ENCODE measurements around the gene CNTN6. TPM values are rescaled to one million over a fixed set of nuclear protein-coding genes. Genes with fewer than 3 reads are reported as not detected.
"Not testable (repeated sequence)": the region's sequence is repeated elsewhere in the genome, so short reads cannot be mapped to it uniquely, and the experiment has no call there.

CNTN6 gene
- total RNA-seq, 1 donor from 2014 or later: 2.2 TPM

DNA sequence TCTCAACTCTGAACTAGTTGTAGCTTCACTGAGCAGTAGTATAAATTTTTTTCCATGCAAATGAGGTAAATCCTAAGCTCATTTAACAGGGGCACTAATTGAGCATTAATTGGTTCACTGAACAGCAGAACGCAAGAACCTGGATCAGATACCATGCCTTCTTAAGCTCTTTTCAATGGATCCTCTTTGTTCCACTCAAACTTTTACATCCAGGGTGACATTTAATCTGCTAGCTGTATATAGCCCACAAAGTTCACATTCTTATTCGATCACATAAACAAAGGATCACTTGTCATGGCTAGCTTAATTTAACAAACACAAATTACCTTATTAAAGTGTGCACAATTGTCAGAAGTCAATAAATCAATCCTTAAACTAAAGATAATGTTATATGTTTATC is 281.6 kb downstream of the CNTN6 start:
- H3K36me3 Mint-ChIP-seq: no peaks in the 10 kb centered on the region
- Histone ChIP-seq H3K9me3 (ENCODE audit: low read depth) (no peaks in the 10 kb centered on the region), H3K79me2 (ENCODE audit: low read depth) (no peaks in the 10 kb centered on the region), H3K4me2 (peak overlapping the region; percentile 22), H3K9ac (no peak overlapping the region), H3K36me3 (no peaks in the 10 kb centered on the region), H3K27ac (no peak overlapping the region), H2AFZ (replicated peaks) (no peak overlapping the region), H4K20me1 (ENCODE audit: low read depth) (no peaks in the 10 kb centered on the region), H3F3A (ENCODE audit: low read depth) (no peaks in the 10 kb centered on the region), H3K27me3 (no peaks in the 10 kb centered on the region), H3K4me1 (peaks cover 17% of the 10 kb centered on the region), H3K4me3 (no peak overlapping the region)
- no peak overlapping the region for H3K4me3 Mint-ChIP-seq
- DNase-seq (ENCODE audit: low spot score): peak; percentile 67
- peaks cover 10% of the 10 kb centered on the region for H3K4me1 Mint-ChIP-seq
- H3K27ac Mint-ChIP-seq: no peak overlapping the region
- H3K9me3 Mint-ChIP-seq: no peaks in the 10 kb centered on the region
- H3K27me3 Mint-ChIP-seq (ENCODE audit: insufficient read depth, low read depth): no peaks in the 10 kb centered on the region
- TF ChIP-seq EZH2phosphoT487 (IDR thresholded peaks at IDR 0.05): peak; percentile 87
- TF ChIP-seq EZH2 (IDR thresholded peaks at IDR 0.05): no peak

- Mint-ChIP-seq H3K4me3 (no peak overlapping the region), H3K36me3 (no peaks in the 10 kb centered on the region), H3K27me3 (ENCODE audit: insufficient read depth, low read depth) (no peaks in the 10 kb centered on the region), H3K4me1 (peaks cover 10% of the 10 kb centered on the region), H3K9me3 (no peaks in the 10 kb centered on the region), H3K27ac (no peak overlapping the region)
- Histone ChIP-seq H3K36me3 (no peaks in the 10 kb centered on the region), H4K20me1 (ENCODE audit: low read depth) (no peaks in the 10 kb centered on the region), H3K9me3 (ENCODE audit: low read depth) (no peaks in the 10 kb centered on the region), H3K27ac (no peak overlapping the region), H3F3A (ENCODE audit: low read depth) (no peaks in the 10 kb centered on the region), H3K9ac (no peak overlapping the region), H3K4me2 (peak overlapping the region; percentile 20), H2AFZ (replicated peaks) (no peak overlapping the region), H3K4me1 (peaks cover 17% of the 10 kb centered on the region), H3K27me3 (no peaks in the 10 kb centered on the region), H3K4me3 (no peak overlapping the region), H3K79me2 (ENCODE audit: low read depth) (no peaks in the 10 kb centered on the region)
- no peak for TF ChIP-seq EZH2 (IDR thresholded peaks at IDR 0.05)
- TF ChIP-seq EZH2phosphoT487 (IDR thresholded peaks at IDR 0.05): no peak
- TF ChIP-seq, protein P1, sequence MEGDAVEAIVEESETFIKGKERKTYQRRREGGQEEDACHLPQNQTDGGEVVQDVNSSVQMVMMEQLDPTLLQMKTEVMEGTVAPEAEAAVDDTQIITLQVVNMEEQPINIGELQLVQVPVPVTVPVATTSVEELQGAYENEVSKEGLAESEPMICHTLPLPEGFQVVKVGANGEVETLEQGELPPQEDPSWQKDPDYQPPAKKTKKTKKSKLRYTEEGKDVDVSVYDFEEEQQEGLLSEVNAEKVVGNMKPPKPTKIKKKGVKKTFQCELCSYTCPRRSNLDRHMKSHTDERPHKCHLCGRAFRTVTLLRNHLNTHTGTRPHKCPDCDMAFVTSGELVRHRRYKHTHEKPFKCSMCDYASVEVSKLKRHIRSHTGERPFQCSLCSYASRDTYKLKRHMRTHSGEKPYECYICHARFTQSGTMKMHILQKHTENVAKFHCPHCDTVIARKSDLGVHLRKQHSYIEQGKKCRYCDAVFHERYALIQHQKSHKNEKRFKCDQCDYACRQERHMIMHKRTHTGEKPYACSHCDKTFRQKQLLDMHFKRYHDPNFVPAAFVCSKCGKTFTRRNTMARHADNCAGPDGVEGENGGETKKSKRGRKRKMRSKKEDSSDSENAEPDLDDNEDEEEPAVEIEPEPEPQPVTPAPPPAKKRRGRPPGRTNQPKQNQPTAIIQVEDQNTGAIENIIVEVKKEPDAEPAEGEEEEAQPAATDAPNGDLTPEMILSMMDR (IDR thresholded peaks at IDR 0.05): no peak
- DNase-seq (ENCODE audit: low spot score): no peak
These were observed 282.3 kb downstream of the CNTN6 start for GRCh38 chr3:1375145-1375544.

- H3K9me3 Mint-ChIP-seq: no peaks in the 10 kb centered on the region
- Histone ChIP-seq H3K4me2 (no peak overlapping the region), H3F3A (ENCODE audit: low read depth) (no peaks in the 10 kb centered on the region), H3K27ac (no peak overlapping the region), H3K36me3 (no peaks in the 10 kb centered on the region), H3K9ac (no peak overlapping the region), H3K4me1 (no peaks in the 10 kb centered on the region), H3K9me3 (ENCODE audit: low read depth) (no peaks in the 10 kb centered on the region), H4K20me1 (ENCODE audit: low read depth) (no peaks in the 10 kb centered on the region), H2AFZ (replicated peaks) (no peak overlapping the region), H3K4me3 (no peak overlapping the region), H3K27me3 (no peaks in the 10 kb centered on the region), H3K79me2 (ENCODE audit: low read depth) (no peaks in the 10 kb centered on the region)
- H3K27ac Mint-ChIP-seq: no peak overlapping the region
- no peak overlapping the region for H3K4me3 Mint-ChIP-seq
- no peaks in the 10 kb centered on the region for H3K4me1 Mint-ChIP-seq
- H3K27me3 Mint-ChIP-seq (ENCODE audit: insufficient read depth, low read depth): peaks cover 2% of the 10 kb centered on the region
- no peak for DNase-seq (ENCODE audit: low spot score)
- TF ChIP-seq, protein P1 (IDR thresholded peaks at IDR 0.05): no peak
- TF ChIP-seq EZH2phosphoT487 (IDR thresholded peaks at IDR 0.05) (no peak), EZH2 (IDR thresholded peaks at IDR 0.05) (no peak)
- no peaks in the 10 kb centered on the region for H3K36me3 Mint-ChIP-seq
These were observed 288.3 kb downstream of the CNTN6 start for GRCh38 chr3:1380926-1381646.

GRCh38 chr3:1381647-1382036 is 288.8 kb downstream of the CNTN6 start:
- H3K9ac ChIP-seq: no peak overlapping the region
- no peaks in the 10 kb centered on the region for H3K79me2 ChIP-seq (ENCODE audit: low read depth)
- H3K27me3 ChIP-seq: no peaks in the 10 kb centered on the region
- no peaks in the 10 kb centered on the region for H3K9me3 ChIP-seq (ENCODE audit: low read depth)
- no peaks in the 10 kb centered on the region for H3F3A ChIP-seq (ENCODE audit: low read depth)
- H3K27ac ChIP-seq: no peak overlapping the region
- TF ChIP-seq, protein P1 (IDR thresholded peaks at IDR 0.05): no peak
- Mint-ChIP-seq H3K27ac (no peak overlapping the region), H3K36me3 (no peaks in the 10 kb centered on the region), H3K4me3 (no peak overlapping the region), H3K9me3 (no peaks in the 10 kb centered on the region), H3K27me3 (ENCODE audit: insufficient read depth, low read depth) (peaks cover 2% of the 10 kb centered on the region), H3K4me1 (no peaks in the 10 kb centered on the region)
- H3K36me3 ChIP-seq: no peaks in the 10 kb centered on the region
- no peaks in the 10 kb centered on the region for H4K20me1 ChIP-seq (ENCODE audit: low read depth)
- no peaks in the 10 kb centered on the region for H3K4me1 ChIP-seq
- no peak for DNase-seq (ENCODE audit: low spot score)
- no peak overlapping the region for H3K4me2 ChIP-seq
- H3K4me3 ChIP-seq: no peak overlapping the region
- no peak overlapping the region for H2AFZ ChIP-seq (replicated peaks)

DNA sequence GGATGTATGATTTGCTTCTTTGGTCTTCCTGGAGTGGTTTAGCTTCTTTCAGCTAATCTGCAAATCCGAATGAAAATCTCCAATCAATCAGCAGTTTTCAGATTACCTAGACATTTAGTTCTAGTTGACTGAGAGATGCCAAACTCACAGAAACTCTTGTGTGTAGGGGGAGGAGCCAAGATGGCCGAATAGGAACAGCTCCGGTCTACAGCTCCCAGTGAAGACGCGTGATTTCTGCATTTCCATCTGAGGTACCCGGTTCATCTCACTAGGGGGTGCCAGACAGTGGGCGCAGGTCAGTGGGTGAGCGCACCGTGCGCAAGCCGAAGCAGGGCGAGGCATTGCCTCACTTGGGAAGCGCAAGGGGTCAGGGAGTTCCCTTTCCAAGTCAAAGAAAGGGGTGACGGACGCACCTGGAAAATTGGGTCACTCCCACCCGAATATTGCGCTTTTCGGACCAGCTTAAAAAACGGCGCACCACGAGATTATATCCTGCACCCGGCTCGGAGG is 294.6 kb downstream of the CNTN6 start:
- not testable (repeated sequence) for H3F3A ChIP-seq (ENCODE audit: low read depth); DNase-seq (ENCODE audit: low spot score); H3K4me3 Mint-ChIP-seq; H3K36me3 ChIP-seq; H2AFZ ChIP-seq (replicated peaks); H3K4me1 Mint-ChIP-seq; H3K4me1 ChIP-seq; H3K27me3 Mint-ChIP-seq (ENCODE audit: insufficient read depth, low read depth); H3K36me3 Mint-ChIP-seq; H3K9me3 Mint-ChIP-seq; H3K4me3 ChIP-seq; H3K27me3 ChIP-seq; H3K4me2 ChIP-seq; H3K27ac Mint-ChIP-seq; H3K9ac ChIP-seq; H4K20me1 ChIP-seq (ENCODE audit: low read depth); H3K27ac ChIP-seq; H3K9me3 ChIP-seq (ENCODE audit: low read depth); H3K79me2 ChIP-seq (ENCODE audit: low read depth)
